Renal pelvis (tissue), 4 donors: ENCODE results near the gene CPN2. TPM values are rescaled to one million over a fixed set of nuclear protein-coding genes. Genes with fewer than 3 reads are reported as not detected.
A peak's percentile ranks its signal among the peaks of the same experiment; 100 is the strongest.

Source experiments
- DNase-seq: peaks from one replicate; pipeline ENCODE4 v3.0.0-alpha.2; 2013
- polyA plus RNA-seq, 3 donors: library from polyadenylated mRNA; unstranded; fragments of 120-200 nt; gene quantifications; one replicate each; pipeline ENCODE4 v1.2.1, GENCODE V29; 2013; ENCODE audit not compliant: insufficient read length in 3 of 3

CPN2 gene
- polyA plus RNA-seq, 3 donors, result 0.41 to 0.74 (median 0.62) TPM

- DNase-seq, result no peak
Measured at GRCh38 chr3:194313560-194314387, 37.4 kb downstream of the CPN2 start.

GRCh38 chr3:194312743-194313281, 38.3 kb downstream of the CPN2 start:
- DNase-seq, result no peak

GRCh38 chr3:194312186-194312742, 38.9 kb downstream of the CPN2 start:
- no peak for DNase-seq

- no peak for DNase-seq
Measured at GRCh38 chr3:194311000-194311399, 40.1 kb downstream of the CPN2 start.

GRCh38 chr3:194310060-194310835, 40.9 kb downstream of the CPN2 start:
- DNase-seq, result no peak

- DNase-seq, result no peak
Measured at GRCh38 chr3:194308601-194309449, 42.3 kb downstream of the CPN2 start.

GRCh38 chr3:194307849-194308248, 43.3 kb downstream of the CPN2 start:
- DNase-seq, result no peak

GRCh38 chr3:194306771-194307640, 44.1 kb downstream of the CPN2 start:
- DNase-seq, result no peak

- no peak for DNase-seq
Measured at GRCh38 chr3:194306109-194306686, 44.9 kb downstream of the CPN2 start.

GRCh38 chr3:194305356-194306108, 45.6 kb downstream of the CPN2 start:
- DNase-seq, result no peak

- no peak for DNase-seq
Measured at GRCh38 chr3:194304186-194304917, 46.8 kb downstream of the CPN2 start.

- DNase-seq, result no peak
Measured at GRCh38 chr3:194303749-194304148, 47.4 kb downstream of the CPN2 start.

GRCh38 chr3:194301730-194302129, 49.4 kb downstream of the CPN2 start:
- DNase-seq, result no peak

- no peak for DNase-seq
Measured at GRCh38 chr3:194300936-194301335, 50.2 kb downstream of the CPN2 start.

GRCh38 chr3:194300382-194300758, 50.8 kb downstream of the CPN2 start:
- DNase-seq, result peak; percentile 73

GRCh38 chr3:194298331-194299227, 52.5 kb downstream of the CPN2 start:
- no peak for DNase-seq

- peak; percentile 87 for DNase-seq
Measured at GRCh38 chr3:194296454-194297263, 54.5 kb downstream of the CPN2 start.
